Right lobe of liver (tissue), 6 donors: ENCODE data around the gene EXOSC9. TPM values are rescaled to one million over a fixed set of nuclear protein-coding genes. Genes with fewer than 3 reads are reported as not detected.

ENCODE experiments used
- ATAC-seq, 4 donors: fragments of 200-7000 bp; cut with Tn5 transposase; one replicate each; pipeline ENCODE4 v1.9.1; 2020; ENCODE audit warnings: mild to moderate bottlenecking in 4 of 4, moderate library complexity in 4 of 4
- DNase-seq, 3 donors: peaks; one replicate each; pipeline ENCODE4 v3.0.0-alpha.2; 2020
- H3K27ac ChIP-seq, 3 donors: fragments of 200-600 bp; one replicate each; pipeline ENCODE4 v1.8.0; 2022
- H3K27me3 ChIP-seq, 2 donors: fragments of 200-600 bp; one replicate each; pipeline ENCODE4 v1.8.0; 2022
- H3K36me3 ChIP-seq, 4 donors: fragments of 200-600 bp; sonication (generic) in 1 of 4; one replicate each; pipeline versions ENCODE4 v1.5.1 to v1.8.0; 2017 to 2022; ENCODE audit warnings: control low read depth in 1 of 4
- H3K4me1 ChIP-seq, 4 donors: fragments of 200-600 bp; sonication (generic) in 1 of 4; one replicate each; pipeline versions ENCODE4 v1.5.1 to v1.8.0; 2017 to 2022; ENCODE audit warnings: control low read depth in 1 of 4
- H3K4me3 ChIP-seq, 3 donors: fragments of 200-600 bp; one replicate each; pipeline ENCODE4 v1.8.0; 2022
- H3K9me3 ChIP-seq, 4 donors: fragments of 200-600 bp; sonication (generic) in 1 of 4; one replicate each; pipeline versions ENCODE4 v1.5.1 to v1.8.0; 2017 to 2022; ENCODE audit warnings: control low read depth in 1 of 4
- POLR2A ChIP-seq: fragments of 450-650 bp; IDR thresholded peaks from one replicate; pipeline ENCODE4 v1.6.1; 2017; ENCODE audit warnings: antibody characterized with exemption, mild to moderate bottlenecking
- WGBS: methylation state at CpG from one replicate; pipeline ENCODE4 v1.1.6; 2018; ENCODE audit warnings: low coverage, low lambda C conversion rate; ENCODE audit not compliant: insufficient coverage; ENCODE audit errors: missing lambda C conversion rate; 5-methylcytosine and 5-hydroxymethylcytosine counted together
- intact Hi-C, 2 donors: fragments of 100-400 bp; cut with DNase I; formaldehyde crosslinking; loops; one replicate each; pipeline versions ENCODE4 v1.11.2 to v1.14.1; 2022
- total RNA-seq, 6 experiments: library from RNA; depleted of rRNA in 2 of 6; stranded (reverse); fragments of >200 nt in 2 of 6; fragmentation: NEBNext Ultra II Directional in 3 of 6; extraction: Animal tissue kit (Norgen Biotek cat#: 25700) in 3 of 6; gene quantifications; one replicate each; pipeline versions ENCODE4 v1.1.0 to v1.2.4, GENCODE V29; 2016 to 2023
- TF ChIP-seq, protein P1 (sequence below), 4 donors: fragments of 200-600 bp in 3 of 4; fragments of 450-650 bp in 1 of 4; IDR thresholded peaks; one replicate each; pipeline versions ENCODE4 v1.5.1 to v1.8.0; 2016 to 2022; ENCODE audit warnings: antibody characterized with exemption in 4 of 4, mild to moderate bottlenecking in 2 of 4
- donor health status: DM: no; HTN: yes; CAD: no.
- donor health status: DM: no; HTN: no; CAD: no.
- donor health status: DM: no; HTN: no; CAD: no.
- donor health status: DM: no; HTN: yes; CAD: no.
- donor health status: DM: no; HTN: yes; CAD: no.

Gene EXOSC9
- total RNA-seq, 6 experiments from 2014 or later: 3.6 to 12.5 (median 6.5) TPM

DNA sequence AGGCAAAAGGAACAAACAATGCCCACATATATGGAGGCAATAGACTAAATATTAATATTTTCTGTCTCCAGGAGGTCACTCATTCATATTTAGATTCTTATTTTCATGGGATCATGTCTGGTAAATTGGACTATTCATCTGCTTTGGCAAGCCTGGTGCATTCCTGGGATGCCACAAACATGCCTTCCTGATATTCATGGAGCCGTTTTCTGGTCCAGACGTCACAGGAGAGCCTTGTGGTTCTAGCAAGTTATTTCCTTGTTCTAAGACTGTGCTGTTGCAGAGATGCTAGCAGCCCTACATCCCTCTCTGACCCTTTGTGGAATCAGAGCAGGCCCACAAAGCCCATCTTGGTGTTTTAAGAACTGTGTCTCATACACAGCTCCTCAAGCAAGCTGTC is 16.1 kb upstream of the EXOSC9 start:
- no peaks in the 10 kb centered on the region for H3K36me3 ChIP-seq
- no peak for TF ChIP-seq POLR2A
- intact Hi-C loops: no loop called here
- WGBS: 64% methylated on average over 2 of the region's 2 CpGs
- H3K4me3 ChIP-seq: no peak overlapping the region
- ATAC-seq: no peak
- no peaks in the 10 kb centered on the region for H3K27me3 ChIP-seq
- no peak for DNase-seq
- no peak overlapping the region for H3K27ac ChIP-seq
- H3K9me3 ChIP-seq: no peaks in the 10 kb centered on the region
- H3K4me1 ChIP-seq: no peaks in the 10 kb centered on the region

DNA sequence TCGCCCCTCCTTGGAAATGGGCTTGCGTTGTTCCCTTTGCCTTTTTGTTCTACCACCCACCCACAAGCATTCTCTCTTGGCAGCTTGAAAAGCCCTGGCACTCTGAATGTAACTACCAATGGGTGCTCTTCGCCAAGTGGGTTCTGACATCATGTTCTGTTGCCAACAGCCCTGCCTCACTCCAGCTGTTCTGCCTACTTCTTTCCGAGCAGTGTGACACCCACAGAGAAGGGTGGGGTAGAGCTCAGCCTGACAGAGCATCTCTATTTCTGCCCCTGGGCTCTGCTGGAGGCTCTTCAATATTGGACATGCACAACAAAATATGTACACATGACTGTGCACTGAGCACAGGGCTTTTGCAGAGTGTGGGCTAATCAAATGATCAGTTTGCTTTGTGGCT is 15.6 kb upstream of the EXOSC9 start:
- no peak for TF ChIP-seq POLR2A
- TF ChIP-seq, protein P1, sequence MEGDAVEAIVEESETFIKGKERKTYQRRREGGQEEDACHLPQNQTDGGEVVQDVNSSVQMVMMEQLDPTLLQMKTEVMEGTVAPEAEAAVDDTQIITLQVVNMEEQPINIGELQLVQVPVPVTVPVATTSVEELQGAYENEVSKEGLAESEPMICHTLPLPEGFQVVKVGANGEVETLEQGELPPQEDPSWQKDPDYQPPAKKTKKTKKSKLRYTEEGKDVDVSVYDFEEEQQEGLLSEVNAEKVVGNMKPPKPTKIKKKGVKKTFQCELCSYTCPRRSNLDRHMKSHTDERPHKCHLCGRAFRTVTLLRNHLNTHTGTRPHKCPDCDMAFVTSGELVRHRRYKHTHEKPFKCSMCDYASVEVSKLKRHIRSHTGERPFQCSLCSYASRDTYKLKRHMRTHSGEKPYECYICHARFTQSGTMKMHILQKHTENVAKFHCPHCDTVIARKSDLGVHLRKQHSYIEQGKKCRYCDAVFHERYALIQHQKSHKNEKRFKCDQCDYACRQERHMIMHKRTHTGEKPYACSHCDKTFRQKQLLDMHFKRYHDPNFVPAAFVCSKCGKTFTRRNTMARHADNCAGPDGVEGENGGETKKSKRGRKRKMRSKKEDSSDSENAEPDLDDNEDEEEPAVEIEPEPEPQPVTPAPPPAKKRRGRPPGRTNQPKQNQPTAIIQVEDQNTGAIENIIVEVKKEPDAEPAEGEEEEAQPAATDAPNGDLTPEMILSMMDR (IDR thresholded peaks at IDR 0.05): no peak
- Histone ChIP-seq H3K27ac (no peak overlapping the region), H3K36me3 (no peaks in the 10 kb centered on the region), H3K9me3 (no peaks in the 10 kb centered on the region), H3K27me3 (no peaks in the 10 kb centered on the region), H3K4me1 (no peaks in the 10 kb centered on the region), H3K4me3 (no peak overlapping the region)
- 47% methylated on average over 4 of the region's 4 CpGs for WGBS
- intact Hi-C loops: no loop called here
- no peak for ATAC-seq
- DNase-seq: no peak

DNA sequence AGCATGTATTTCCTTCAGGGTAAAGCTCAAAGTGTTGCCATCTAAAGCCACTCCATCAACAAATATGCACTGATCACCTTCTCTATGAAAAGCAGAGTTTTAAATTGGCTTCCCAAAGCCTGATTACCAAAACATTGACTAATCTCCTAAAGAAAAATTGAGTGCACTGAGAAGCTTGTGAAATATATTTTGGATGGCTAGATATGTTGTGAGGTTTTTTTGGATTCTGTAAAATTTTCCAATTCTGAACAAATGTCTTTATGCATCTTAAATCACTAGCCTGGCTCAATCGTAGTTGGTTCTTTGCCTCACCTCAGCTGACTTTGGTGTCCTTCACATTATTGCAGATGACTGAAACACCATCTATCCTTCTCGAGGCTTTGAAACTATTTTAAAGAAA is 14.9 kb upstream of the EXOSC9 start:
- H3K36me3 ChIP-seq: no peaks in the 10 kb centered on the region
- TF ChIP-seq, protein P1 (IDR thresholded peaks at IDR 0.05): no peak
- no peak for TF ChIP-seq POLR2A
- DNase-seq: no peak
- H3K4me3 ChIP-seq: no peak overlapping the region
- H3K27me3 ChIP-seq: no peaks in the 10 kb centered on the region
- no peak overlapping the region for H3K27ac ChIP-seq
- H3K9me3 ChIP-seq: no peaks in the 10 kb centered on the region
- 47% methylated on average over 2 of the region's 2 CpGs for WGBS
- intact Hi-C loops: no loop called here
- H3K4me1 ChIP-seq: no peaks in the 10 kb centered on the region
- no peak for ATAC-seq

DNA sequence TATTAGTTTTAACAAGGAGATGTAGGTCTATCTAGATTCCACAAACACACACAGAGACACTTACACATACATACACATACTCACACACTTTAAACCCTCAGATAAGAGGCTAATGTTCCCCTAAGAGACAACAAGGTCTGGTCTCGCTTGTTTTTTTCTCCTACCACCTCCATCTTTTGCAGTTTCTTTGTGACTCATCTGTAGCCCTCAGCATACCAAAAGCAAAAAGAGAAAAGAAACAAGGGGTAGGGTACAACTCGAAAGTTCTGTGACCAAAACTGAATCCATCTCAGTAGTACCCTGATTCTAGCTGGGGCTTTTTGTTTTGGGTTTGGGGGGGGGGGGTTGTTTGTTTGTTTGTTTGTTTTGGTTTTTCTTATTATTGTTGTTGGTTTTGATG is 12.2 kb upstream of the EXOSC9 start:
- H3K4me3 ChIP-seq: no peak overlapping the region
- no peak overlapping the region for H3K27ac ChIP-seq
- intact Hi-C loops: no loop called here
- DNase-seq: no peak
- no peaks in the 10 kb centered on the region for H3K4me1 ChIP-seq
- 56% methylated on average over 2 of the region's 2 CpGs for whole genome bisulfite sequencing
- TF ChIP-seq POLR2A: no peak
- TF ChIP-seq, protein P1 (IDR thresholded peaks at IDR 0.05): no peak
- no peaks in the 10 kb centered on the region for H3K36me3 ChIP-seq
- no peaks in the 10 kb centered on the region for H3K27me3 ChIP-seq
- no peak for ATAC-seq
- no peaks in the 10 kb centered on the region for H3K9me3 ChIP-seq

DNA sequence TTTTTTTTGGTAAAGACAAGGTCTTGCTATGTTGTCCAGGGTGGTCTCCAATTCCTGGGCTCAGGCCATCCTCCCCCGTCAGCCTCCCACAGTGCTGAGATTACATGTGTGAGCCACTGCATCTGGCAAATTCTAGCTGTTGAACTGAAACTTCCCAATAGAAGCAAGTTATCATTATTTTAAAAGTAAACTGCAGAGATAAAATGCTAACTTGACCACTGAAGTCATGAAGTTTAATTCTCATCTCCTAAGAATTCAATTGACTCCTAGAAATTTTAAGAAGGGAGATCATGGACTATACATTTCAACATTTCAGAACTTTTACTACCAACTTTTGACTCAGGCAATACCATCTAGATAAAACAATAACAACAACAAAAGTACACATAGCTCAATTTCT is 11.7 kb upstream of the EXOSC9 start:
- WGBS: 46% methylated on average over 1 of the region's 1 CpG
- Histone ChIP-seq H3K4me1 (no peaks in the 10 kb centered on the region), H3K27ac (no peak overlapping the region), H3K27me3 (no peaks in the 10 kb centered on the region), H3K4me3 (no peak overlapping the region), H3K36me3 (no peaks in the 10 kb centered on the region), H3K9me3 (no peaks in the 10 kb centered on the region)
- DNase-seq (no peak), ATAC-seq (no peak)
- intact Hi-C loops: no loop called here
- TF ChIP-seq, protein P1 (IDR thresholded peaks at IDR 0.05): no peak
- TF ChIP-seq POLR2A: no peak
